CD4-positive, alpha-beta T cell (primary cell): Measurements from ENCODE around the gene CCDC92B. TPM values are rescaled to one million over a fixed set of nuclear protein-coding genes. Genes with fewer than 3 reads are reported as not detected.

Source experiments
- ATAC-seq: fragments of 200-7000 bp; cut with Tn5 transposase; one replicate; pipeline ENCODE4 v1.10.0; 2022; ENCODE audit warnings: mild to moderate bottlenecking; ENCODE audit not compliant: poor library complexity
- CTCF ChIA-PET: fragments of 350-600 bp; sonication (Branson Sonifier 250); formaldehyde crosslinking; loops from one replicate; lab custom pipeline; 2021; ENCODE audit warnings: antibody characterized with exemption, inconsistent platforms; lab: Charles Lee
- POLR2A ChIA-PET: fragments of 350-600 bp; sonication (Branson Sonifier 250); formaldehyde crosslinking; loops from one replicate; lab custom pipeline; 2021; ENCODE audit warnings: antibody characterized with exemption, inconsistent platforms; lab: Charles Lee
- DNase-seq, 14 experiments: peaks; one replicate each; pipeline ENCODE4 v3.0.0-alpha.2; 2013 to 2020; ENCODE audit warnings: mixed read lengths in 2 of 14
- H3K27ac ChIP-seq, 2 donors: one replicate each; pipeline versions ENCODE4 v1.5.1 to v1.7.0; 2013; ENCODE audit warnings: low read length in 2 of 2, low read depth in 1 of 2, mild to moderate bottlenecking in 1 of 2
- H3K27me3 ChIP-seq, 2 experiments: 1 replicate in 1 of 2; 2 replicates in 1 of 2; pipeline versions ENCODE4 v1.6.1 to v1.7.0; 2013; ENCODE audit warnings: low read length in 2 of 2, control low read depth in 1 of 2, mild to moderate bottlenecking in 1 of 2, moderate library complexity in 1 of 2; ENCODE audit not compliant: insufficient read depth in 2 of 2, control insufficient read depth in 1 of 2
- H3K36me3 ChIP-seq: one replicate; pipeline ENCODE4 v1.6.1; 2013; ENCODE audit warnings: low read length, control low read depth; ENCODE audit not compliant: insufficient read depth
- H3K4me1 ChIP-seq: one replicate; pipeline ENCODE4 v1.6.1; 2013; ENCODE audit warnings: low read length, control low read depth; ENCODE audit not compliant: insufficient read depth
- H3K4me3 ChIP-seq: one replicate; pipeline ENCODE4 v1.5.1; 2013; ENCODE audit warnings: mild to moderate bottlenecking, low read length, moderate library complexity
- H3K9me3 ChIP-seq, 2 experiments: 1 replicate in 1 of 2; 2 replicates in 1 of 2; pipeline versions ENCODE4 v1.6.1 to v1.7.0; 2013; ENCODE audit warnings: low read length in 2 of 2, mild to moderate bottlenecking in 2 of 2, control low read depth in 1 of 2, moderate library complexity in 1 of 2; ENCODE audit not compliant: control insufficient read depth in 1 of 2, insufficient read depth in 1 of 2
- H3K27ac Mint-ChIP-seq: one replicate; pipeline ENCODE4 v1.8.0; 2020; ENCODE audit warnings: mixed read lengths
- H3K27me3 Mint-ChIP-seq: one replicate; pipeline ENCODE4 v1.8.0; 2021; ENCODE audit warnings: mixed read lengths
- H3K36me3 Mint-ChIP-seq: one replicate; pipeline ENCODE4 v1.8.0; 2021; ENCODE audit warnings: low read depth, mixed read lengths
- H3K4me1 Mint-ChIP-seq: one replicate; pipeline ENCODE4 v1.8.0; 2021; ENCODE audit warnings: low read depth, mixed read lengths
- H3K4me3 Mint-ChIP-seq: one replicate; pipeline ENCODE4 v1.8.0; 2020; ENCODE audit warnings: mild to moderate bottlenecking, mixed read lengths
- H3K9me3 Mint-ChIP-seq: one replicate; pipeline ENCODE4 v1.8.0; 2020; ENCODE audit warnings: mixed read lengths
- intact Hi-C, 2 experiments: fragments of 100-400 bp; cut with DNase I in 1 of 2; cut with micrococcal nuclease in 1 of 2; formaldehyde crosslinking; loops; one replicate each; pipeline versions ENCODE4 v1.15.1 to v1.9.0; 2023 to 2025; cut with DNase I, micrococcal nuclease
- total RNA-seq, 174 experiments: library from RNA in 2 of 174; stranded (reverse) in 2 of 174; gene quantifications; one replicate each; pipeline ENCODE4 v1.2.3 and lab custom pipeline; 2021 to 2026
- TF ChIP-seq, protein P1 (sequence below): fragments of 200-600 bp; IDR thresholded peaks from one replicate; pipeline ENCODE4 v1.8.0; 2022; ENCODE audit warnings: antibody characterized with exemption, mild to moderate bottlenecking

The CCDC92B gene
- total RNA-seq, 2 experiments from 2014 or later = 0.11 to 0.28 TPM

DNA sequence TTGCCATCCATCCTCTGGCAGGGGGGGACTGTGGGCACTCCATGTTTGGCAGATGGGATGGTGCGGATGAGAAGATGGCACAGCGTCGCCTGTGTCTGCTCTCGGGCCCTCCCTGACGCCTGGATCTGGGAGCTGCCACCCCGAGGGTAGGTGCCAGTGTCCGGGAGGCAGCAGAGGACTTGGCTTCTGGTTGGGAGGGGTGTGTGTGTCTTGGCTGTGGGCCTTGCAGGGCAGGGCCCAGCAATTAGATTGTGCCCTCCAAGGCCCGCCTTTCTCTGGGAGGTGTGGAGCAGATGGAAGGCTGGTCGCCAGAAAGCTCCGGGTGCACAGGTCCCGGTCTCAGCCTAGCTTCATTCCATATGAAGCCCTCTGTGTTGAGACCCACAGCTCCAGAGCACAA, 48.2 kb upstream of the CCDC92B start:
- CTCF ChIA-PET = interaction anchor here (1.0 to 4.8 kb wide), 2 partner anchors 11 to 15 kb away, joined by 4 to 35 read pairs; no protein-coding TSS in a partner anchor
- H3K4me3 ChIP-seq = peak overlapping the region; percentile 68
- H3K4me3 Mint-ChIP-seq = peak overlapping the region; percentile 92
- no peak overlapping the region for H3K27ac ChIP-seq
- peaks cover 69% of the 10 kb centered on the region for H3K4me1 Mint-ChIP-seq
- ATAC-seq (no peak), DNase-seq (no peak)
- peaks cover 29% of the 10 kb centered on the region for H3K36me3 Mint-ChIP-seq
- no peaks in the 10 kb centered on the region for H3K27me3 Mint-ChIP-seq
- H3K9me3 Mint-ChIP-seq = no peaks in the 10 kb centered on the region
- H3K27me3 ChIP-seq = no peaks in the 10 kb centered on the region
- peaks cover 24% of the 10 kb centered on the region for H3K36me3 ChIP-seq
- H3K9me3 ChIP-seq = no peaks in the 10 kb centered on the region
- intact Hi-C loops = loop anchor here in 1 of 2 experiments (2.0 kb wide), 1 partner anchor 31 kb away; no protein-coding TSS in a partner anchor
- TF ChIP-seq, protein P1, sequence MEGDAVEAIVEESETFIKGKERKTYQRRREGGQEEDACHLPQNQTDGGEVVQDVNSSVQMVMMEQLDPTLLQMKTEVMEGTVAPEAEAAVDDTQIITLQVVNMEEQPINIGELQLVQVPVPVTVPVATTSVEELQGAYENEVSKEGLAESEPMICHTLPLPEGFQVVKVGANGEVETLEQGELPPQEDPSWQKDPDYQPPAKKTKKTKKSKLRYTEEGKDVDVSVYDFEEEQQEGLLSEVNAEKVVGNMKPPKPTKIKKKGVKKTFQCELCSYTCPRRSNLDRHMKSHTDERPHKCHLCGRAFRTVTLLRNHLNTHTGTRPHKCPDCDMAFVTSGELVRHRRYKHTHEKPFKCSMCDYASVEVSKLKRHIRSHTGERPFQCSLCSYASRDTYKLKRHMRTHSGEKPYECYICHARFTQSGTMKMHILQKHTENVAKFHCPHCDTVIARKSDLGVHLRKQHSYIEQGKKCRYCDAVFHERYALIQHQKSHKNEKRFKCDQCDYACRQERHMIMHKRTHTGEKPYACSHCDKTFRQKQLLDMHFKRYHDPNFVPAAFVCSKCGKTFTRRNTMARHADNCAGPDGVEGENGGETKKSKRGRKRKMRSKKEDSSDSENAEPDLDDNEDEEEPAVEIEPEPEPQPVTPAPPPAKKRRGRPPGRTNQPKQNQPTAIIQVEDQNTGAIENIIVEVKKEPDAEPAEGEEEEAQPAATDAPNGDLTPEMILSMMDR = no peak
- H3K4me1 ChIP-seq = peaks cover 73% of the 10 kb centered on the region
- peak overlapping the region; percentile 80 for H3K27ac Mint-ChIP-seq
- POLR2A ChIA-PET = interaction anchor here (0.6 to 9.5 kb wide), 3 partner anchors 16 to 243 kb away, joined by 3 to 213 read pairs (median 3); no protein-coding TSS in a partner anchor

DNA sequence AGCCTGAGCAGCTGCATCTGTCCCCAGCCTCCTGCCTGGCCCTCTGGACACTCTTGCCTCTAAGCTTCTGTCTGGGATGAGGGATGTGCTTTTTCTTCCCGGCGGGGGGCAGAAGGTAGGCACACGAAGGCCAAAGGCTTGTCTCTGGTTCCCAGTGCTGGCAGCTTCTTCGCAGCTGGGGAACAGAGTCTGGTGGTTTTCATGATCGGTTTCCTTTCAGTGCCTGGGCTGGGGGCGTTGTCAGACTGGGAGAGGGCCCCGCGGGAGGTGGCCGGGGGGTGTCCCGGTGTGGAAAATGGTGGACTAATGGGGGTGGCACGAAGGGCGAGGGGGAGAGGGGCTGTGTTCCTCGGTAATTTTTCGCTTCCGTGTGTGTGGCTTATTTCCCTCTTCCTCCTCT, 47.8 kb upstream of the CCDC92B start:
- TF ChIP-seq, protein P1 = no peak
- peaks cover 20% of the 10 kb centered on the region for H3K36me3 ChIP-seq
- no peaks in the 10 kb centered on the region for H3K9me3 Mint-ChIP-seq
- ChIA-PET POLR2A (interaction anchor here (0.6 to 9.5 kb wide), 4 partner anchors 11 to 242 kb away, joined by 3 to 213 read pairs (median 10); no protein-coding TSS in a partner anchor), CTCF (interaction anchor here (1.0 to 4.8 kb wide), 3 partner anchors 11 to 40 kb away, joined by 4 to 35 read pairs (median 9); no protein-coding TSS in a partner anchor)
- peaks cover 71% of the 10 kb centered on the region for H3K4me1 Mint-ChIP-seq
- peaks cover 74% of the 10 kb centered on the region for H3K4me1 ChIP-seq
- H3K36me3 Mint-ChIP-seq = peaks cover 26% of the 10 kb centered on the region
- H3K9me3 ChIP-seq = no peaks in the 10 kb centered on the region
- peak overlapping the region; percentile 68 for H3K4me3 ChIP-seq
- intact Hi-C loops = loop anchor here in 1 of 2 experiments (2.0 kb wide), 1 partner anchor 32 kb away; no protein-coding TSS in a partner anchor
- peak overlapping the region; percentile 80 for H3K27ac Mint-ChIP-seq
- ATAC-seq = no peak
- peak overlapping the region; percentile 92 for H3K4me3 Mint-ChIP-seq
- no peaks in the 10 kb centered on the region for H3K27me3 ChIP-seq
- H3K27ac ChIP-seq = no peak overlapping the region
- peak in 4 of 14 experiments; percentile 30 to 37 (median 36) for DNase-seq
- no peaks in the 10 kb centered on the region for H3K27me3 Mint-ChIP-seq

DNA sequence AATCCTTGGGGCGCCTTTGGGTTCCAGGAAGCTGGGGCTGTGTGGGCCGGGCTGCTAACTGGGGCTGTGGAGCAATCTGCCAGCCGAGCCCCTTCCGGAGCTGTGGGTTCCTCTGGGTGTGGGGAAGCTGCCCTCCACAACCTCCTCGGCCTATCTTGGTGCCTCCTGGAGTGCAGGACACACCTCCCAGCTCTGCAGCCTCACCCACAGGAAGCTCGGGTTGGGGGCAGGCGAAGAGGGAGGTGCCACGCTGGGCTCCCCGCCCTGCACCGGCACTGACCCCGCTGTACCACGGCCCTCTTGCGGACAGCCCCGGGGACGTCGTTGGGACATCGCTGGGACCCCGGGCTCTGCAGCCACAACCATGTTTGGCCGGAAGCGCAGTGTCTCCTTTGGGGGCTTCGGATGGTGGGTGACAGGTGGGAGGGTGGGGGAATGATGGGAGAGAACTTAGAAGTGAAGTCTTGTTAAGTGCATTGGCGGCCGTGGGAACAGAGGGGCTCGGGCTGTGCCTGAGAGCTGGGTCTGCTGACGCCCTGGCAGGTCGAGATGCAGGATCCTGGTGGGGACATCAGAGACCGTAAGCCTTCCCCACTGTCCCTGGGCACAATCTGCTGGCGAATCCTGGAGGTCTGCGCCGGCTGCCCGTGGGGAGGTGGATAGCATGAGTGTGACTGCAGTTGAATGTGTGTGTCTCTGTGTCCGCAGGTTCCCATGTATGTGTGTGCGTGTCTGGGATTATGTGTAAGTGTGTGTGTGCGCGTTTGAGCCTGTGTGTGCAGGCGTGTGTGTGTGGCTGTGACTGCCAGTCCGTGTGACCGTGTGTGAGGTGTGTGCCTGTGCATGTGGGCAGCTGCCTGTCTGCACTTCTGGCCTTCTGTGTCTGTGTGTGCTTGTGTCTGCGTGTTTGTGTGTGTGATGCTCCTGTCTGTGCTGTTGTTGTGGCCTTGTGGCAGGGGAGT, 47.0 kb upstream of the CCDC92B start, which contains the start of gene RAP1GAP2:
RAP1GAP2 (plus strand) TSS at position 275 of the 962 bp plus-strand sequence; CDS start at position 365, 90 bp downstream.
- Histone ChIP-seq H3K27ac (no peak within 1 kb of the TSS), H3K27me3 (no peaks in the 10 kb centered on the region), H3K9me3 (no peaks in the 10 kb centered on the region), H3K4me1 (peaks cover 79% of the 10 kb centered on the region), H3K4me3 (peak within 1 kb of the TSS; percentile 68), H3K36me3 (peaks cover 12% of the 10 kb centered on the region)
- intact Hi-C loops = loop anchor here in 1 of 2 experiments (1.0 to 2.0 kb wide), 2 partner anchors 18 to 32 kb away; no protein-coding TSS in a partner anchor
- peak; percentile 91 for ATAC-seq
- Mint-ChIP-seq H3K4me3 (peak within 1 kb of the TSS; percentile 92), H3K27ac (peak within 1 kb of the TSS; percentile 80), H3K4me1 (peaks cover 79% of the 10 kb centered on the region), H3K27me3 (no peaks in the 10 kb centered on the region), H3K36me3 (peaks cover 19% of the 10 kb centered on the region), H3K9me3 (no peaks in the 10 kb centered on the region)
- DNase-seq = peak; percentile 45 to 94 (median 66)
- ChIA-PET POLR2A (interaction anchor here (0.5 to 9.5 kb wide), 8 partner anchors 9 to 242 kb away, joined by 3 to 213 read pairs (median 4); no protein-coding TSS in a partner anchor), CTCF (interaction anchor here (1.0 to 4.8 kb wide), 4 partner anchors 10 to 41 kb away, joined by 4 to 35 read pairs (median 14); no protein-coding TSS in a partner anchor)
- TF ChIP-seq, protein P1 = no peak
